ENCODE measurements around the gene ATP9B. TPM values are rescaled to one million over a fixed set of nuclear protein-coding genes. Genes with fewer than 3 reads are reported as not detected.
A peak's percentile ranks its signal among the peaks of the same experiment; 100 is the strongest.

Gene ATP9B
- total RNA-seq, 2 donors from 2014 or later: 29.1 to 38.1 TPM

DNA sequence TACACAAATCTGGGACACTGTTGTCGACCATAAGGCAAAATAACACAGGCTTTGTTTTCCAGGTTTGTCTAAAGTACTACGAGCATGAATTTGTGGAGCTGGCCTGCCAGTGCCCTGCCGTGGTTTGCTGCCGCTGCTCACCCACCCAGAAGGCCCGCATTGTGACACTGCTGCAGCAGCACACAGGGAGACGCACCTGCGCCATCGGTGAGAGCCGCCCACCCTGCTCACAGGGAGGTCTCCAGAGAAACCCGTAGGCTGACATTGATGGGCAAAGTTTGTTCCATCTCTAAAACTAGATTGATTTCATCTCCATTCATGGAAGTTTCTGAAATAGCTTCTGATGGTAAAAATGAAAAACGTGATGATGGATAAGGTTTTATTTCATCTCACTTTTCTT lies 276.2 kb downstream of the ATP9B start:
- no peaks in the 10 kb centered on the region for H3K9me3 ChIP-seq (ENCODE audit: control insufficient read depth, low read length)
- H3K9ac ChIP-seq (ENCODE audit: extremely low read depth, low read length, poor library complexity, severe bottlenecking): no peak overlapping the region
- 91 to 98% methylated on average over 10 to 11 of the region's 11 CpGs for WGBS, 2 experiments (ENCODE audit: insufficient coverage in 1 of 2, insufficient read length in 1 of 2)
- Mint-ChIP-seq H3K36me3 (ENCODE audit: low read depth) (peaks cover 56% of the 10 kb centered on the region), H3K4me3 (no peak overlapping the region), H3K27me3 (ENCODE audit: insufficient read depth) (no peaks in the 10 kb centered on the region), H3K9me3 (no peaks in the 10 kb centered on the region), H3K4me1 (no peaks in the 10 kb centered on the region), H3K27ac (no peak overlapping the region)
- H3K36me3 ChIP-seq (ENCODE audit: control insufficient read depth, insufficient read depth, low read length): peaks cover 22% of the 10 kb centered on the region
- H3K27me3 ChIP-seq (ENCODE audit: control insufficient read depth, insufficient read depth, low read length, poor library complexity, severe bottlenecking): no peaks in the 10 kb centered on the region
- peak; percentile 22 for DNase-seq
- no peak overlapping the region for H3K4me3 ChIP-seq (ENCODE audit: low read length)
- H3K27ac ChIP-seq (ENCODE audit: low read depth, low read length): no peak overlapping the region
- H3K4me1 ChIP-seq (ENCODE audit: control insufficient read depth, insufficient read depth, low read length): no peaks in the 10 kb centered on the region
- TF ChIP-seq CTCF (conservative IDR thresholded peaks at IDR 0.05): no peak

DNA sequence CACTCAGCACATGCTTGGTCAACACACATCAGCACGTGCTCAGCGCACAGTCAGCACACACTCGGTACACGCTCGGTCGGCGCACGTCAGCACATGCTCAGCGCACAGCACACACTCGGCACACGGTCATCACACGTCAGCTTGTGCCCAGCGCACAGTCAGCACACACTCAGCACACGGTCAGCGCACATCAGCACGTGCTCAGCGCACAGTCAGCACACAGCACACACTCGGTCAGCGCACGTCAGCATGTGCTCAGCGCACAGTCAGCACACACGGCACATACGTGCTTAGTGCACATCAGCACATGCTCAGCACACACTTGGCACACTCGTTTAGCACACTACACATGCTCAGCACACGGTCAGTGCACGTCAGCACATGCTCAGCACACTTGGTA lies 276.8 kb downstream of the ATP9B start:
- WGBS, 2 experiments (ENCODE audit: insufficient coverage in 1 of 2, insufficient read length in 1 of 2): 96 to 98% methylated on average over 26 of the region's 26 CpGs
- H3K36me3 ChIP-seq (ENCODE audit: control insufficient read depth, insufficient read depth, low read length): peaks cover 22% of the 10 kb centered on the region
- H3K36me3 Mint-ChIP-seq (ENCODE audit: low read depth): peaks cover 56% of the 10 kb centered on the region
- H3K9ac ChIP-seq (ENCODE audit: extremely low read depth, low read length, poor library complexity, severe bottlenecking): no peak overlapping the region
- H3K27ac ChIP-seq (ENCODE audit: low read depth, low read length): no peak overlapping the region
- H3K4me3 Mint-ChIP-seq: no peak overlapping the region
- no peaks in the 10 kb centered on the region for H3K9me3 Mint-ChIP-seq
- DNase-seq: peak; percentile 16
- no peaks in the 10 kb centered on the region for H3K4me1 Mint-ChIP-seq
- no peaks in the 10 kb centered on the region for H3K4me1 ChIP-seq (ENCODE audit: control insufficient read depth, insufficient read depth, low read length)
- no peaks in the 10 kb centered on the region for H3K9me3 ChIP-seq (ENCODE audit: control insufficient read depth, low read length)
- no peak for TF ChIP-seq CTCF (conservative IDR thresholded peaks at IDR 0.05)
- no peaks in the 10 kb centered on the region for H3K27me3 Mint-ChIP-seq (ENCODE audit: insufficient read depth)
- H3K27me3 ChIP-seq (ENCODE audit: control insufficient read depth, insufficient read depth, low read length, poor library complexity, severe bottlenecking): no peaks in the 10 kb centered on the region
- no peak overlapping the region for H3K4me3 ChIP-seq (ENCODE audit: low read length)
- no peak overlapping the region for H3K27ac Mint-ChIP-seq

DNA sequence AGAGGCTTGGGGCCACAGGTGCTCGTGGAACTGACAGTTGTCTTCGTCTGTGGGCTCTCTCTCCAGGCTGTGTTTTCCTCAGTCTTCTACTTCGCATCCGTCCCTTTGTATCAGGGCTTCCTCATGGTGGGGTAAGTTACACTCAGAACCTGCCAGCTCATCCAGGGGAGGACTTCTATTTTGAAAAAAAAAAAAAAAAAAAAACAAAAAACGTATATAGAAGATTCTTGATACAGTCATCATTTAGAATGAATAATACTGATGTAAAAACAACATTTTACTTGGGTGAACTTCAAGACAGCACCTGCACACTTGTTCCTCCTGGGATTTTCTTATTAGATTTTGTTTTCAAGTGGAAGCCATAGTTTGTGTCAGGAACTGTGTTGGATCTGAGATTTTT lies 278.9 kb downstream of the ATP9B start:
- no peaks in the 10 kb centered on the region for H3K9me3 ChIP-seq (ENCODE audit: control insufficient read depth, low read length)
- peak overlapping the region; percentile 17 for H3K27ac Mint-ChIP-seq
- no peak for DNase-seq
- H3K27ac ChIP-seq (ENCODE audit: low read depth, low read length): no peak overlapping the region
- peaks cover 16% of the 10 kb centered on the region for H3K36me3 ChIP-seq (ENCODE audit: control insufficient read depth, insufficient read depth, low read length)
- H3K4me1 ChIP-seq (ENCODE audit: control insufficient read depth, insufficient read depth, low read length): no peaks in the 10 kb centered on the region
- TF ChIP-seq CTCF (conservative IDR thresholded peaks at IDR 0.05): no peak
- H3K4me3 ChIP-seq (ENCODE audit: low read length): no peak overlapping the region
- peaks cover 57% of the 10 kb centered on the region for H3K36me3 Mint-ChIP-seq (ENCODE audit: low read depth)
- peaks cover 5% of the 10 kb centered on the region for H3K4me1 Mint-ChIP-seq
- WGBS, 2 experiments (ENCODE audit: insufficient coverage in 1 of 2, insufficient read length in 1 of 2): 93 to 96% methylated on average over 3 to 4 of the region's 5 CpGs
- H3K27me3 Mint-ChIP-seq (ENCODE audit: insufficient read depth): no peaks in the 10 kb centered on the region
- H3K27me3 ChIP-seq (ENCODE audit: control insufficient read depth, insufficient read depth, low read length, poor library complexity, severe bottlenecking): no peaks in the 10 kb centered on the region
- H3K4me3 Mint-ChIP-seq: no peak overlapping the region
- no peaks in the 10 kb centered on the region for H3K9me3 Mint-ChIP-seq
- no peak overlapping the region for H3K9ac ChIP-seq (ENCODE audit: extremely low read depth, low read length, poor library complexity, severe bottlenecking)

All from endodermal cell (in vitro differentiated cells).